Psoas muscle (tissue), 8 donors: Measurements from ENCODE around the gene MARK2. TPM values are rescaled to one million over a fixed set of nuclear protein-coding genes. Genes with fewer than 3 reads are reported as not detected.

ENCODE experiments used
- ATAC-seq, 4 donors: fragments of 200-7000 bp; cut with Tn5 transposase; one replicate each; pipeline ENCODE4 v1.9.1; 2020; ENCODE audit warnings: moderate library complexity in 3 of 4, mild to moderate bottlenecking in 2 of 4
- DNase-seq, 2 donors: peaks; one replicate each; pipeline ENCODE4 v3.0.0-alpha.2; 2020
- H3K27ac ChIP-seq: fragments of 200-600 bp; one replicate; pipeline ENCODE4 v1.8.0; 2022
- H3K27me3 ChIP-seq, 3 donors: fragments of 200-600 bp in 1 of 3; one replicate each; pipeline versions ENCODE4 v1.6.1 to v1.8.0; 2013 to 2022; ENCODE audit warnings: low read length in 2 of 3, mild to moderate bottlenecking in 2 of 3, moderate library complexity in 1 of 3; ENCODE audit not compliant: insufficient read depth in 3 of 3
- H3K36me3 ChIP-seq, 2 donors: fragments of 200-600 bp in 1 of 2; one replicate each; pipeline versions ENCODE4 v1.6.1 to v1.8.0; 2013 to 2022; ENCODE audit warnings: low read depth in 1 of 2, mild to moderate bottlenecking in 1 of 2, moderate library complexity in 1 of 2; ENCODE audit not compliant: insufficient read depth in 1 of 2
- H3K4me1 ChIP-seq: fragments of 200-600 bp; one replicate; pipeline ENCODE4 v1.8.0; 2022
- H3K4me3 ChIP-seq: fragments of 200-600 bp; one replicate; pipeline ENCODE4 v1.8.0; 2022; ENCODE audit warnings: mild to moderate bottlenecking
- H3K9me3 ChIP-seq: fragments of 200-600 bp; one replicate; pipeline ENCODE4 v1.8.0; 2022
- WGBS, 3 donors: extraction: QIAGEN DNeasy Blood & Tissue Kit; methylation state at CpG; one replicate each; pipeline versions ENCODE4 v1.1.6 to v1.1.7; 2013; 5-methylcytosine and 5-hydroxymethylcytosine counted together
- intact Hi-C, 2 donors: fragments of 100-400 bp; cut with DNase I; formaldehyde crosslinking; loops; one replicate each; pipeline versions ENCODE4 v1.11.0 to v1.14.2; 2022
- polyA plus RNA-seq, 3 donors: library from polyadenylated mRNA; stranded (reverse); fragments of 200-250 nt; gene quantifications; one replicate each; pipeline ENCODE4 v1.2.3, GENCODE V29; 2013
- total RNA-seq, 4 donors: library from RNA; stranded (reverse); fragmentation: NEBNext Ultra II Directional in 2 of 4; extraction: Animal tissue kit (Norgen Biotek cat#: 25700) in 2 of 4; gene quantifications; one replicate each; pipeline versions ENCODE4 v1.2.1 to v1.2.4, GENCODE V29; 2021 to 2023
- TF ChIP-seq, protein P1 (sequence below): fragments of 200-600 bp; IDR thresholded peaks from one replicate; pipeline ENCODE4 v1.8.0; 2022; ENCODE audit warnings: antibody characterized with exemption
- donor health status: healthy with polysubstance abuse.
- donor health status: DM: no; HTN: no; CAD: no; lungs with moderate emphysema.
- donor health status: Bipolar disorder and iron deficiency.
- donor health status: healthy.
- donor health status: DM: yes; HTN: yes; CAD: no.
- donor health status: DM: no; HTN: no; CAD: no.
- donor health status: DM: no; HTN: no; CAD: no.
- donor health status: DM: yes; HTN: yes; CAD: no.

The MARK2 gene
- total and polyA plus RNA-seq, 7 donors, result 11.7 to 24.9 (median 22.2) TPM

DNA sequence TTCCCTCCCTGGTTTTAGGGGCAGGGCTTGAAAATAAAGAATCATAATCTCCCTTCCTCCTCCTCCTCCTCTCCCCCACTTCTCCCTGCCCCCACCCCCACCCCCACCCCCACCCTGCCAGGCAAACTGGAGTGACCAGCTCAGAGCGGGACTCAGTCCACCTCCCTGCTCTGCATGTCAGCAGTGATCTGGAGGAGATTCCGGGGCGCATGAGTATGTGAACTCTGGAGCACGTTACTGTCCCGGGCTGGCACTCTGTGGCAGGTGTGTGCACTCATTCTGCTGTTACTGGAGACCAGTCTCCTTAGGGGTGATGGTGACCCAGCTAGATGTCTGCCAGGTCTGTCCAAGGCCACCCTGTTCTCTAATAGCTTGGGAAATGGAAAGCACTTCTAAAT lies 33.9 kb downstream of the MARK2 start:
- no peaks in the 10 kb centered on the region for H3K9me3 ChIP-seq
- DNase-seq (peak in 1 of 2 donors; percentile 60), ATAC-seq (peak in 3 of 4 donors; percentile 46 to 55 (median 52))
- intact Hi-C loops, result loop anchor here (5.0 kb wide), 2 partner anchors 35 to 45 kb away; partner anchors contain the start of genes MARK2 (in 1 of the 2) and RCOR2 (in 1 of the 2)
- H3K27me3 ChIP-seq, result no peaks in the 10 kb centered on the region
- TF ChIP-seq, protein P1, sequence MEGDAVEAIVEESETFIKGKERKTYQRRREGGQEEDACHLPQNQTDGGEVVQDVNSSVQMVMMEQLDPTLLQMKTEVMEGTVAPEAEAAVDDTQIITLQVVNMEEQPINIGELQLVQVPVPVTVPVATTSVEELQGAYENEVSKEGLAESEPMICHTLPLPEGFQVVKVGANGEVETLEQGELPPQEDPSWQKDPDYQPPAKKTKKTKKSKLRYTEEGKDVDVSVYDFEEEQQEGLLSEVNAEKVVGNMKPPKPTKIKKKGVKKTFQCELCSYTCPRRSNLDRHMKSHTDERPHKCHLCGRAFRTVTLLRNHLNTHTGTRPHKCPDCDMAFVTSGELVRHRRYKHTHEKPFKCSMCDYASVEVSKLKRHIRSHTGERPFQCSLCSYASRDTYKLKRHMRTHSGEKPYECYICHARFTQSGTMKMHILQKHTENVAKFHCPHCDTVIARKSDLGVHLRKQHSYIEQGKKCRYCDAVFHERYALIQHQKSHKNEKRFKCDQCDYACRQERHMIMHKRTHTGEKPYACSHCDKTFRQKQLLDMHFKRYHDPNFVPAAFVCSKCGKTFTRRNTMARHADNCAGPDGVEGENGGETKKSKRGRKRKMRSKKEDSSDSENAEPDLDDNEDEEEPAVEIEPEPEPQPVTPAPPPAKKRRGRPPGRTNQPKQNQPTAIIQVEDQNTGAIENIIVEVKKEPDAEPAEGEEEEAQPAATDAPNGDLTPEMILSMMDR, result no peak
- peaks cover 53% of the 10 kb centered on the region for H3K4me1 ChIP-seq
- H3K36me3 ChIP-seq, result peaks cover 0 to 6% of the 10 kb centered on the region in 2 donors
- 27 to 55% (median 38%) methylated on average over 5 of the region's 5 CpGs for WGBS, 3 donors
- peak overlapping the region; percentile 77 for H3K27ac ChIP-seq
- peak overlapping the region; percentile 39 for H3K4me3 ChIP-seq

DNA sequence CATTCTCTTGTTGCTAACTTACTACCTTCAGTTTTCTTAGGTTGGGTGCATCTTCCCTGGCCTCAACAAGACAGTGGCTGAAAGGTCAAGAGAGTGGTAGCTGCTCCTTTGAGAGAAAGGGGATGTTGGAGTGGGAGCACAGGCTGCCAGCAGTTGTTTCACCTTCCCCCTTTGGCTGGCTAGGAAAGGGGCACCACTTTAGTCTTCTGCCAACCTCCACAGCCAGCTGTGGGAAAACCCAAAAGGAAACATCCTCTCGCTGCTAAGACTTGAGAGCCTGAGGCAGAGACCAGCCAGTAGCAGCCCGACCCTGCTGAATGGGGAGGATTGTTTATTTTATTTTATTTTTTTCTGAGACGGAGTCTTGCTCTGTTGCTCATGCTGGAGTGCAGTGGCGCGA lies 34.4 kb downstream of the MARK2 start:
- 73 to 88% (median 87%) methylated on average over 5 of the region's 5 CpGs for WGBS, 3 donors
- Histone ChIP-seq H3K36me3 (peaks cover 0 to 6% of the 10 kb centered on the region in 2 donors), H3K4me3 (no peak overlapping the region), H3K4me1 (peaks cover 48% of the 10 kb centered on the region), H3K9me3 (no peaks in the 10 kb centered on the region), H3K27me3 (no peaks in the 10 kb centered on the region), H3K27ac (peak overlapping the region; percentile 58)
- TF ChIP-seq, protein P1, result no peak
- DNase-seq (no peak), ATAC-seq (no peak)
- intact Hi-C loops, result loop anchor here (5.0 kb wide), 2 partner anchors 36 to 44 kb away; partner anchors contain the start of genes MARK2 (in 1 of the 2) and RCOR2 (in 1 of the 2)

DNA sequence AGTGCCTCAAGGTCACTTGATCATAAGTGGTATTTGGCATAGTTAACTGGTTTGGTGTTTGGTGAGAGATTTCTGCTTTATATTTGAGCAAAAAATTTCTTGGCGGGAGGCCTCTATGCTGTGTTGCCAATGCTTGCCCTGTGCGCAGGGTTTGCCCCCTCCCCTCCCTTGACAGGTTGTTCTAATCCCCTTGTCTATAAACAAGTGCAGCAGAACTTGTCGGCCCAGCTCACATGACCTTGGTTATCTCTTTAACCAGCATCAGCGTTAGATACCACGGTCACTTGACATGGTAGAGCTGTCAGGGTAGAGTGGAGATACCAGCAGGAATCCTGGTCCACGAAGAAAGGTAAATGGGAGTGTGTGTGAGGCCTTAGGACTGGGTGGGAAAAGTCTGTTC lies 35.6 kb downstream of the MARK2 start:
- H3K9me3 ChIP-seq, result no peaks in the 10 kb centered on the region
- ATAC-seq (no peak), DNase-seq (no peak)
- TF ChIP-seq, protein P1, result no peak
- no peaks in the 10 kb centered on the region for H3K27me3 ChIP-seq
- no peak overlapping the region for H3K4me3 ChIP-seq
- peaks cover 38% of the 10 kb centered on the region for H3K4me1 ChIP-seq
- WGBS, 3 donors, result 54 to 76% (median 69%) methylated on average over 6 of the region's 6 CpGs
- H3K27ac ChIP-seq, result no peak overlapping the region
- intact Hi-C loops, result loop anchor here (5.0 kb wide), 2 partner anchors 37 to 43 kb away; partner anchors contain the start of genes MARK2 (in 1 of the 2) and RCOR2 (in 1 of the 2)
- H3K36me3 ChIP-seq, result peaks cover 0 to 10% of the 10 kb centered on the region in 2 donors

DNA sequence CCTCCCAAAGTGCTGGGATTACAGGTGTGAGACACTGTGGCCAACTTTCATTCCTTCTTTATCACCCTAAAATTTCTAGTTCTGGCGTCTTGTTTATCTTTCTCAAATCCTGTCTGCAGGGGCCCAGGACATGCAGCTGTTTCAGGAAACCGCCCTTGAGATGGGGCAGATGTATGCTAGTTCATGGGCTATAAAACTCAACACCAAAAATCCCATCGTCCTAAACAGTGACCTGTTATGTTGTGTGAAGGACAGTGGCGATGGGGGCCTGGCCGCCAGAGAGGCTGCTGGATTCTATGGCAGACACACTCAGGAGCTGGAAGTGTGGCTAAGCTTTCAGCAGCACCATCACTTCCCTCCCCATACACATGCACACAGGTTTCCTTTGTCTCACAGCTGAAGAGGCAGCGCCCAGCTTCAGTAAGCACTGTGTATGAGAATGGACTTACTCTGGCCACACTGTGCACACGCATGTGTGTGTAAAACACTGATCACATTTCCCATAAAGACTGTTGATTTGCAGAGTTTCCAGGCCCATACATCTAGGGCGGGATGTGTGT lies 36.7 kb downstream of the MARK2 start:
- ATAC-seq (no peak), DNase-seq (no peak)
- WGBS, 3 donors, result 85 to 90% (median 89%) methylated on average over 8 of the region's 8 CpGs
- H3K4me3 ChIP-seq, result no peak overlapping the region
- H3K27me3 ChIP-seq, result no peaks in the 10 kb centered on the region
- TF ChIP-seq, protein P1, result no peak
- no peaks in the 10 kb centered on the region for H3K9me3 ChIP-seq
- no peak overlapping the region for H3K27ac ChIP-seq
- peaks cover 0 to 10% of the 10 kb centered on the region in 2 donors for H3K36me3 ChIP-seq
- H3K4me1 ChIP-seq, result peaks cover 33% of the 10 kb centered on the region
- intact Hi-C loops, result no loop called here
